BLaER1 (cell line): ENCODE data around the gene CTNNA2.

Experiments
- H3K27ac ChIP-seq: shearing (Covaris generic); formaldehyde crosslinking; 2 replicates; pipeline ENCODE4 v1.8.1; 2022
- H3K27me3 ChIP-seq: shearing (Covaris generic); formaldehyde crosslinking; 2 replicates; pipeline ENCODE4 v1.8.1; 2022
- H3K36me3 ChIP-seq: shearing (Covaris generic); formaldehyde crosslinking; 2 replicates; pipeline ENCODE4 v1.8.1; 2022
- H3K4me1 ChIP-seq: shearing (Covaris generic); formaldehyde crosslinking; 2 replicates; pipeline ENCODE4 v1.8.1; 2022
- H3K4me2 ChIP-seq: shearing (Covaris generic); formaldehyde crosslinking; 2 replicates; pipeline ENCODE4 v1.8.1; 2022
- H3K4me3 ChIP-seq: shearing (Covaris generic); formaldehyde crosslinking; 2 replicates; pipeline ENCODE4 v1.8.1; 2022
- H3K9ac ChIP-seq: shearing (Covaris generic); formaldehyde crosslinking; 2 replicates; pipeline ENCODE4 v1.8.1; 2022
- H3K9me3 ChIP-seq: shearing (Covaris generic); formaldehyde crosslinking; 2 replicates; pipeline ENCODE4 v1.8.1; 2022
- H4K20me1 ChIP-seq: shearing (Covaris generic); formaldehyde crosslinking; 2 replicates; pipeline ENCODE4 v1.8.1; 2022
- Cebpa-rat ChIP-seq: shearing (Covaris generic); IDR thresholded peaks from 2 replicates; pipeline ENCODE4 v1.8.1; 2022

CTNNA2 gene

DNA sequence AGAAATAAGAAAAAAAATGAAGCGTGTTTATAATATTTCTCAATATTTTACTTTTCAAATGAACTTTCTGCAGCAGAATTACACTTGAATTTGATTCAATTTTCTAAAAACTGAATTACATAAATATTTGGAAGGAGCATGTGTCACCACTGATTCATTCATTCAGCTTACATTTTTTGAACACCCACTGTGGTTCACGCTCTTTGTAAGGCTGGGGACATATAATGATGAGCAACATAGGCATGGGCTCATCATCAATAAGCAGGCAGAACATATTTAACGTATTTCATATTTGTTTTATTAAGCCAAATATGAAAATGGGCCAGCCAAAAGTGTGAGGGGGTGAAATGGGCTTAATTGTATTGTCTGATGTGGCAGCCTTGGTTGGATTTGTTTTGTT lies 209.1 kb downstream of the CTNNA2 start:
- Histone ChIP-seq H3K27ac (no peak overlapping the region), H3K9ac (no peak overlapping the region), H3K27me3 (no peaks in the 10 kb centered on the region), H3K4me2 (no peak overlapping the region), H3K9me3 (no peaks in the 10 kb centered on the region), H3K36me3 (no peaks in the 10 kb centered on the region), H4K20me1 (no peaks in the 10 kb centered on the region), H3K4me3 (no peak overlapping the region), H3K4me1 (no peaks in the 10 kb centered on the region)
- no peak for TF ChIP-seq Cebpa-rat

DNA sequence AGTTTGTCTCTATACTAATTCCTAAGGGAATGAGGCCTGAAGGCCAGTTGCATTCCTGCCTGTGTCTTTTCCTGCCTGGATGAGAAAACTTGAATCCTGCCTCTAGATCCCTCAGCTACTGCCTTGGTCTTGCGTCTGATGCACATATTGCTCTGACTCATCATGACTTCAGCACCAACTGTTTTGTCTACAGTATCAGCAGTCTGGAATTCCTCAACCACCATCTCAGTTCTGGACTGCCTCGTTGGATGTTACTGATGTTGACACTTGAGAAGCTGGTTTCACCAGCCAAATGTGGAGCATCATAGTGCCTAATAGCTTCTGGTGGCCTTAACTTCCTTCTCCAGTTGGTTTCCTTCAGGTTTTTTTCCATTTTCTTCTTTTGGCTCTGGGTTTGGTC lies 211.0 kb downstream of the CTNNA2 start:
- TF ChIP-seq Cebpa-rat = no peak
- H3K4me3 ChIP-seq = no peak overlapping the region
- no peaks in the 10 kb centered on the region for H3K27me3 ChIP-seq
- no peaks in the 10 kb centered on the region for H3K4me1 ChIP-seq
- H4K20me1 ChIP-seq = no peaks in the 10 kb centered on the region
- H3K36me3 ChIP-seq = no peaks in the 10 kb centered on the region
- H3K9ac ChIP-seq = no peak overlapping the region
- no peaks in the 10 kb centered on the region for H3K9me3 ChIP-seq
- no peak overlapping the region for H3K27ac ChIP-seq
- no peak overlapping the region for H3K4me2 ChIP-seq

DNA sequence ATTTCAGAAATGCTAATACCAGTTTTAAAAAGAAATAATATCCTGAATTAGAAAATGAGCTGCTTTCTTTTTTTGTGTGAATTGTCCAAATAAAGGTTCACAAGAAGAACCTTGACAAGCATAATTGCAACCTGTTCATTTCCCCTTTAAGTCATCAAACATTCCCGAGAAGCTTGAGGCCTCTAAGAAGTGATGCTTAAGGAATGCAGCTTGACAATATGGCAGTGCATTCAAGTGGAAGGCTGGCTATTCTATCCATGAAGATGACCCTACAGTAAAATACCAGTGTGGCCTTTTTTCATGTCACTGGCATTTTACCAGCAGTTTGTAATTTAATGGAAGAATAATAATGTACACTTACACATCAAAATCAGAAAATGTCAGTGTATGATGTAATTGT lies 216.7 kb downstream of the CTNNA2 start:
- H4K20me1 ChIP-seq = no peaks in the 10 kb centered on the region
- no peak overlapping the region for H3K9ac ChIP-seq
- no peaks in the 10 kb centered on the region for H3K36me3 ChIP-seq
- no peaks in the 10 kb centered on the region for H3K9me3 ChIP-seq
- no peak overlapping the region for H3K4me2 ChIP-seq
- no peak for TF ChIP-seq Cebpa-rat
- H3K4me1 ChIP-seq = no peaks in the 10 kb centered on the region
- no peak overlapping the region for H3K4me3 ChIP-seq
- H3K27me3 ChIP-seq = no peaks in the 10 kb centered on the region
- no peak overlapping the region for H3K27ac ChIP-seq

- Histone ChIP-seq H3K36me3 (no peaks in the 10 kb centered on the region), H3K9me3 (no peaks in the 10 kb centered on the region), H3K27me3 (no peaks in the 10 kb centered on the region), H3K4me3 (no peak overlapping the region), H3K4me2 (no peak overlapping the region), H3K4me1 (no peaks in the 10 kb centered on the region), H3K27ac (no peak overlapping the region), H4K20me1 (no peaks in the 10 kb centered on the region), H3K9ac (no peak overlapping the region)
- TF ChIP-seq Cebpa-rat = no peak
Measured at GRCh38 chr2:79734518-79734917, 221.7 kb downstream of the CTNNA2 start.

DNA sequence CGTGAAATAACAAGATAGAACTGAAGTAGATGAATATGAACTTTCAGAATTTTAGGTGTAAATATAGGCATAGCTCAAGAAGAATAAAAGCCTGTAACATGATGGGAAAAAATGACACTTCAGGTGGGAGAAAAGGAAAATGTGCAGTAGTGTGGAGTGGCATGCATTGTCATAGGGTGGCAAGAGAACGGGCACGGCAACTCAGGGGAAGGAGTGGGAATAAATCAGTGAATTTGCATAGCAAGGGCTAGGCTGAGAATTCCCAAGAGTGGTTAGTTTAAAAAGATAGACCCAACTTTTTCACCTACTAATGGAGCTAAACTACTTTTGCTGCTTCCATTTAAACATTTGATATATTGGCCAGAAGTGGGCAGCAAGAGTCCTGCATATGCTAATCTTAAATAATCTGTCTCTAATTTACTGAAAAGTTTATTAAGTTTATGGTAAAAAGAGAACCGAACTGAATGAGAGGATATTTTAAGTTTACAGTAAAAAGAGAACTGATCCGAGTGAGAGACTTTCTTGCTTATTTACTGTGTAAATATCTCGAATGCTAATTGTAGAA lies 228.1 kb downstream of the CTNNA2 start:
- Histone ChIP-seq H3K4me2 (no peak overlapping the region), H4K20me1 (no peaks in the 10 kb centered on the region), H3K4me3 (no peak overlapping the region), H3K27me3 (no peaks in the 10 kb centered on the region), H3K9me3 (no peaks in the 10 kb centered on the region), H3K9ac (no peak overlapping the region), H3K4me1 (no peaks in the 10 kb centered on the region), H3K36me3 (no peaks in the 10 kb centered on the region), H3K27ac (no peak overlapping the region)
- TF ChIP-seq Cebpa-rat = no peak

- Histone ChIP-seq H4K20me1 (no peaks in the 10 kb centered on the region), H3K9ac (no peak overlapping the region), H3K27ac (no peak overlapping the region), H3K4me2 (no peak overlapping the region), H3K9me3 (no peaks in the 10 kb centered on the region), H3K36me3 (no peaks in the 10 kb centered on the region), H3K4me3 (no peak overlapping the region), H3K27me3 (no peaks in the 10 kb centered on the region), H3K4me1 (no peaks in the 10 kb centered on the region)
- TF ChIP-seq Cebpa-rat = no peak
Measured at GRCh38 chr2:79750321-79750720, 237.5 kb downstream of the CTNNA2 start.

GRCh38 chr2:79757526-79757925 lies 244.7 kb downstream of the CTNNA2 start:
- Histone ChIP-seq H4K20me1 (no peaks in the 10 kb centered on the region), H3K4me1 (no peaks in the 10 kb centered on the region), H3K9ac (no peak overlapping the region), H3K27me3 (no peaks in the 10 kb centered on the region), H3K9me3 (no peaks in the 10 kb centered on the region), H3K27ac (no peak overlapping the region), H3K4me2 (no peak overlapping the region), H3K36me3 (no peaks in the 10 kb centered on the region), H3K4me3 (no peak overlapping the region)
- no peak for TF ChIP-seq Cebpa-rat

- no peak overlapping the region for H3K9ac ChIP-seq
- no peak overlapping the region for H3K4me2 ChIP-seq
- H3K4me3 ChIP-seq = no peak overlapping the region
- H3K9me3 ChIP-seq = no peaks in the 10 kb centered on the region
- H3K27me3 ChIP-seq = no peaks in the 10 kb centered on the region
- no peaks in the 10 kb centered on the region for H4K20me1 ChIP-seq
- H3K36me3 ChIP-seq = no peaks in the 10 kb centered on the region
- H3K27ac ChIP-seq = no peak overlapping the region
- no peaks in the 10 kb centered on the region for H3K4me1 ChIP-seq
- TF ChIP-seq Cebpa-rat = no peak
Measured at GRCh38 chr2:79758042-79758441, 245.2 kb downstream of the CTNNA2 start.

- TF ChIP-seq Cebpa-rat = no peak
- H4K20me1 ChIP-seq = no peaks in the 10 kb centered on the region
- H3K4me2 ChIP-seq = no peak overlapping the region
- H3K4me3 ChIP-seq = no peak overlapping the region
- H3K27me3 ChIP-seq = no peaks in the 10 kb centered on the region
- H3K27ac ChIP-seq = no peak overlapping the region
- no peaks in the 10 kb centered on the region for H3K4me1 ChIP-seq
- H3K9ac ChIP-seq = no peak overlapping the region
- no peaks in the 10 kb centered on the region for H3K36me3 ChIP-seq
- no peaks in the 10 kb centered on the region for H3K9me3 ChIP-seq
Measured at GRCh38 chr2:79758749-79759282, 246.0 kb downstream of the CTNNA2 start.

- Histone ChIP-seq H3K4me2 (no peak overlapping the region), H3K4me3 (no peak overlapping the region), H4K20me1 (no peaks in the 10 kb centered on the region), H3K4me1 (no peaks in the 10 kb centered on the region), H3K9me3 (no peaks in the 10 kb centered on the region), H3K36me3 (no peaks in the 10 kb centered on the region), H3K27ac (no peak overlapping the region), H3K27me3 (no peaks in the 10 kb centered on the region), H3K9ac (no peak overlapping the region)
- TF ChIP-seq Cebpa-rat = no peak
Measured at GRCh38 chr2:79770926-79771325, 258.1 kb downstream of the CTNNA2 start.

DNA sequence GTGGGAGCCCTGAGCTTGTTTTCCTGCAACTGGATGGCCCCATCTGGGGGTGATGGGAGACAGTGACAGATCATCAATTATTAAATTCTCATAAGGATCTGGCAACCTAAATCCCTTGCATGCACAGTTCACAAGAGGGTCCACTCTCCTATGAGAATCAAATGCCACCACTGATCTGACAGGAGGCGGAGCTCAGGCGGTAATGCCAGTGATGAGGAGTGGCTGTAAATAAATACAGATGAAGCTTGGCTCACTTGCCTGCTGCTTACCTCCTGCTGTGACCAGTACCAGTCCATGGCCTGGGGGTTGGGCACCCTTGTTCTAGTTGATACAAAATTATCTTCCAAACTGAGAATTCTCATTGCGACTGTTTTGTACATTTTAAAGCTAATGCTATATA lies 258.6 kb downstream of the CTNNA2 start:
- Histone ChIP-seq H3K27me3 (no peaks in the 10 kb centered on the region), H3K4me1 (no peaks in the 10 kb centered on the region), H3K9ac (no peak overlapping the region), H4K20me1 (no peaks in the 10 kb centered on the region), H3K36me3 (no peaks in the 10 kb centered on the region), H3K4me3 (no peak overlapping the region), H3K27ac (no peak overlapping the region), H3K4me2 (no peak overlapping the region), H3K9me3 (no peaks in the 10 kb centered on the region)
- no peak for TF ChIP-seq Cebpa-rat
